ENCODE measurements around the gene GPR119.
A peak's percentile ranks its signal among the peaks of the same experiment; 100 is the strongest.
"Not testable (repeated sequence)": the region's sequence is repeated elsewhere in the genome, so short reads cannot be mapped to it uniquely, and the experiment has no call there.

GPR119 gene

GRCh38 chrX:130385520-130385919 is at the start of gene GPR119:
GPR119 (minus strand) TSS chrX:130385674; CDS start chrX:130385447, 227 bp downstream.
- no peak for DNase-seq (ENCODE audit: low spot score)

- not testable (repeated sequence) for DNase-seq (ENCODE audit: low spot score)
Measured at GRCh38 chrX:130429236-130429635, 43.8 kb upstream of the GPR119 start.

GRCh38 chrX:130426531-130426930 is 41.1 kb upstream of the GPR119 start:
- no peak for DNase-seq (ENCODE audit: low spot score)

- no peak for DNase-seq (ENCODE audit: low spot score)
Measured at GRCh38 chrX:130419263-130419662, 33.8 kb upstream of the GPR119 start.

- no peak for DNase-seq (ENCODE audit: low spot score)
Measured at GRCh38 chrX:130418740-130419139, 33.3 kb upstream of the GPR119 start.

- no peak for DNase-seq (ENCODE audit: low spot score)
Measured at GRCh38 chrX:130418066-130418465, 32.6 kb upstream of the GPR119 start.

GRCh38 chrX:130416785-130417184 is 31.3 kb upstream of the GPR119 start:
- no peak for DNase-seq (ENCODE audit: low spot score)

- DNase-seq (ENCODE audit: low spot score): no peak
Measured at GRCh38 chrX:130415201-130415600, 29.7 kb upstream of the GPR119 start.

- DNase-seq (ENCODE audit: low spot score): no peak
Measured at GRCh38 chrX:130414800-130415199, 29.3 kb upstream of the GPR119 start.

- DNase-seq (ENCODE audit: low spot score): no peak
Measured at GRCh38 chrX:130413415-130413814, 27.9 kb upstream of the GPR119 start.

- no peak for DNase-seq (ENCODE audit: low spot score)
Measured at GRCh38 chrX:130402208-130402684, 16.8 kb upstream of the GPR119 start.

GRCh38 chrX:130401415-130402207 is 16.1 kb upstream of the GPR119 start, which contains the start of gene RBMX2:
RBMX2 (plus strand) TSS chrX:130401987; CDS start chrX:130402033, 46 bp downstream.
- peak; percentile 71 for DNase-seq (ENCODE audit: low spot score)

- no peak for DNase-seq (ENCODE audit: low spot score)
Measured at GRCh38 chrX:130395341-130395740, 9.9 kb upstream of the GPR119 start.

- peak; percentile 50 for DNase-seq (ENCODE audit: low spot score)
Measured at GRCh38 chrX:130393451-130394074, 8.1 kb upstream of the GPR119 start.

GRCh38 chrX:130386408-130386808 is 934 bp upstream of the GPR119 start:
- no peak for DNase-seq (ENCODE audit: low spot score)

- DNase-seq (ENCODE audit: low spot score): no peak
Measured at GRCh38 chrX:130378024-130378669, 7.3 kb downstream of the GPR119 start.

- no peak for DNase-seq (ENCODE audit: low spot score)
Measured at GRCh38 chrX:130376077-130376476, 9.4 kb downstream of the GPR119 start.

GRCh38 chrX:130352050-130352449 is 33.4 kb downstream of the GPR119 start:
- not testable (repeated sequence) for DNase-seq (ENCODE audit: low spot score)

GRCh38 chrX:130351567-130351966 is 33.9 kb downstream of the GPR119 start:
- no peak for DNase-seq (ENCODE audit: low spot score)

- no peak for DNase-seq (ENCODE audit: low spot score)
Measured at GRCh38 chrX:130347321-130347720, 38.2 kb downstream of the GPR119 start.

- DNase-seq (ENCODE audit: low spot score): no peak
Measured at GRCh38 chrX:130343411-130343810, 42.1 kb downstream of the GPR119 start.

GRCh38 chrX:130340271-130340670 is 45.2 kb downstream of the GPR119 start:
- DNase-seq (ENCODE audit: low spot score): peak; percentile 3

Data from cerebellar cortex (tissue), 1 donor.